Neuronal stem cell (in vitro differentiated cells): ENCODE data around the gene HS3ST5.

Experiments used
- DNase-seq: peaks from one replicate; pipeline ENCODE4 v3.0.0-alpha.2; 2013; ENCODE audit warnings: low spot score
- H2AFZ ChIP-seq: one replicate; pipeline ENCODE4 v1.6.1; 2013; ENCODE audit warnings: mild to moderate bottlenecking, low read length, inconsistent platforms
- H2AK5ac ChIP-seq: 2 replicates; pipeline ENCODE4 v1.6.1; 2013; ENCODE audit warnings: low read depth, mild to moderate bottlenecking, inconsistent platforms, low read length, moderate library complexity, mixed read lengths
- H2BK120ac ChIP-seq: 2 replicates; pipeline ENCODE4 v1.6.1; 2013; ENCODE audit warnings: low read depth, mild to moderate bottlenecking, inconsistent platforms, low read length, moderate library complexity, mixed read lengths
- H2BK12ac ChIP-seq: one replicate; pipeline ENCODE4 v1.6.1; 2013; ENCODE audit warnings: low read length, inconsistent platforms
- H2BK15ac ChIP-seq: 2 replicates; pipeline ENCODE4 v1.6.1; 2013; ENCODE audit warnings: mild to moderate bottlenecking, low read length, inconsistent platforms, mixed read lengths
- H2BK5ac ChIP-seq: one replicate; pipeline ENCODE4 v1.6.1; 2013; ENCODE audit warnings: inconsistent platforms, mild to moderate bottlenecking, low read length, moderate library complexity
- H3K14ac ChIP-seq: one replicate; pipeline ENCODE4 v1.6.1; 2013; ENCODE audit warnings: low read length, inconsistent platforms
- H3K18ac ChIP-seq: 2 replicates; pipeline ENCODE4 v1.6.1; 2013; ENCODE audit warnings: low read length, inconsistent platforms
- H3K23ac ChIP-seq: 2 replicates; pipeline ENCODE4 v1.6.1; 2013; ENCODE audit warnings: low read depth, mild to moderate bottlenecking, mixed read lengths, low read length, inconsistent platforms; ENCODE audit not compliant: poor library complexity
- H3K27ac ChIP-seq: replicated peaks from 3 replicates; pipeline ENCODE4 v1.5.1; 2013; ENCODE audit warnings: low read length, inconsistent platforms
- H3K27me3 ChIP-seq, 3 experiments: 2 replicates each; pipeline ENCODE4 v1.6.1; 2013; ENCODE audit warnings: low read length in 3 of 3, mild to moderate bottlenecking in 2 of 3, inconsistent platforms in 1 of 3, low read depth in 1 of 3, mixed read lengths in 1 of 3, moderate library complexity in 1 of 3; ENCODE audit not compliant: control insufficient read depth in 3 of 3, insufficient read depth in 3 of 3
- H3K36me3 ChIP-seq, 2 donors: replicated peaks in 1 of 2; 2 replicates each; pipeline ENCODE4 v1.6.1; 2013; ENCODE audit warnings: low read length in 2 of 2; ENCODE audit not compliant: control insufficient read depth in 2 of 2, insufficient read depth in 2 of 2
- H3K4ac ChIP-seq: 2 replicates; pipeline ENCODE4 v1.6.1; 2013; ENCODE audit warnings: inconsistent platforms, mild to moderate bottlenecking, low read length, moderate library complexity
- H3K4me1 ChIP-seq, 2 donors: 1 replicate in 1 of 2; 2 replicates in 1 of 2; pipeline ENCODE4 v1.6.1; 2013; ENCODE audit warnings: low read length in 2 of 2, low read depth in 1 of 2; ENCODE audit not compliant: control insufficient read depth in 2 of 2, insufficient read depth in 1 of 2
- H3K4me2 ChIP-seq: one replicate; pipeline ENCODE4 v1.6.1; 2013; ENCODE audit warnings: mild to moderate bottlenecking, low read length, inconsistent platforms; ENCODE audit not compliant: insufficient read depth, poor library complexity, severe bottlenecking
- H3K4me3 ChIP-seq, 2 donors: 2 replicates each; pipeline ENCODE4 v1.5.1; 2013; ENCODE audit warnings: low read length in 2 of 2, mild to moderate bottlenecking in 2 of 2, inconsistent platforms in 1 of 2, moderate library complexity in 1 of 2
- H3K79me1 ChIP-seq: one replicate; pipeline ENCODE4 v1.6.1; 2013; ENCODE audit warnings: low read depth, mild to moderate bottlenecking, inconsistent platforms, low read length, moderate library complexity
- H3K9ac ChIP-seq: one replicate; pipeline ENCODE4 v1.6.1; 2013; ENCODE audit warnings: mild to moderate bottlenecking, low read depth, low read length, inconsistent platforms; ENCODE audit not compliant: poor library complexity
- H3K9me3 ChIP-seq, 2 donors: replicated peaks in 1 of 2; 2 replicates each; pipeline versions ENCODE3 to v1.6.1; 2013; ENCODE audit warnings: low read length in 2 of 2, mild to moderate bottlenecking in 2 of 2, inconsistent platforms in 1 of 2, low read depth in 1 of 2, mixed read lengths in 1 of 2, moderate library complexity in 1 of 2; ENCODE audit not compliant: control insufficient read depth in 2 of 2, insufficient read depth in 1 of 2
- H4K8ac ChIP-seq: one replicate; pipeline ENCODE4 v1.6.1; 2013; ENCODE audit warnings: low read depth, mild to moderate bottlenecking, inconsistent platforms, low read length, moderate library complexity
- H4K91ac ChIP-seq: one replicate; pipeline ENCODE4 v1.6.1; 2013; ENCODE audit warnings: low read length, low read depth, mild to moderate bottlenecking, inconsistent platforms; ENCODE audit not compliant: poor library complexity
- WGBS, 2 donors: extraction: QIAGEN DNeasy Blood & Tissue Kit; methylation state at CpG; one replicate each; pipeline ENCODE4 v1.1.7; 2013; ENCODE audit warnings: missing lambda C conversion rate in 2 of 2, mixed read lengths in 1 of 2; ENCODE audit not compliant: insufficient read length in 2 of 2, insufficient replicate concordance in 1 of 2; ENCODE audit errors: extremely low coverage in 2 of 2; 5-methylcytosine and 5-hydroxymethylcytosine counted together

HS3ST5 gene

DNA sequence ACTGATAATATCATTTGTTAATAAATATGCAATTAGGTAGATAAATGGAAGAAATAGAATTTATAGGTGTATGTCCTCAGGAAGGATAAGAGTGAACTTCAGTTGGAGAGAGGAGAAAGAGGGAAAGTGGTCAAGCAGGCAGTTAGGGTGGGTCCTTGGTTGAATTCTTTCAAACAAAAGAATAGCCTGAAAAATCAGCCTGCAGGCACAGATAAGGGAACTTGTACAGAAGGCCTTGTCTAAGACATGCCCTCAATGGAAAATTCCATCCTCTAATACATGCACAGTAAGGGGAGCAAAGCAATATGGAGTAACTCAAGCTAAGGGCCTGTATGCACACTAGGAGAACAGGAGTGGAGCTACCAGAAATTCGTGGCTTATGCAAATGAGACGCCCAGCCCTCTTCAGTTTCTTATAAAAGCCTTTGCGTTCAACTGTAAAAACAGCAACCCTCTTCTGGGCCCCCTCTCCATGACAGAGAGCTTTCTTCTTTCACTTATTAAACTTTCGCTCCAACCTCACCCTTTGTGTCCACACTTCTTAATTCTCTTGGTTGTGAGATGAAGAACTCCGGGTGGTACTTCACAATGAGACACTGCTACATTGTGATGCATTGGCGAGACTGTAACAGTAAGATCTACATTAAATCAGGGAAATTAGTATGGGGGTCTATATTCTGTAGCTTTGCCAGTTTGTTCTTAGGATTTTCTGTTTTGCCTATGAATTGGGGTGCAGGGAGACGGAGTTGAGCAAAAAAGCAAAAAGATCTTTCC, 147.0 kb downstream of the HS3ST5 start:
- Histone ChIP-seq H3K27ac (no peak overlapping the region), H3K9me3 (no peaks in the 10 kb centered on the region), H2AFZ (peak overlapping the region; percentile 48), H2BK120ac (no peak overlapping the region), H2BK12ac (no peak overlapping the region), H3K4ac (no peak overlapping the region), H3K9ac (no peak overlapping the region), H2BK5ac (no peak overlapping the region), H3K79me1 (no peaks in the 10 kb centered on the region), H3K4me2 (no peak overlapping the region), H2AK5ac (no peak overlapping the region), H3K18ac (no peak overlapping the region), H3K36me3 (no peaks in the 10 kb centered on the region), H3K14ac (no peak overlapping the region), H3K4me3 (no peak overlapping the region), H4K91ac (no peak overlapping the region), H3K23ac (no peak overlapping the region), H3K27me3 (no peaks in the 10 kb centered on the region), H3K4me1 (peaks cover 6 to 12% of the 10 kb centered on the region in 2 donors), H4K8ac (no peak overlapping the region), H2BK15ac (no peak overlapping the region)
- no peak for DNase-seq
- no CpG with 5 or more reads among the region's 7 CpGs for WGBS, 2 donors

DNA sequence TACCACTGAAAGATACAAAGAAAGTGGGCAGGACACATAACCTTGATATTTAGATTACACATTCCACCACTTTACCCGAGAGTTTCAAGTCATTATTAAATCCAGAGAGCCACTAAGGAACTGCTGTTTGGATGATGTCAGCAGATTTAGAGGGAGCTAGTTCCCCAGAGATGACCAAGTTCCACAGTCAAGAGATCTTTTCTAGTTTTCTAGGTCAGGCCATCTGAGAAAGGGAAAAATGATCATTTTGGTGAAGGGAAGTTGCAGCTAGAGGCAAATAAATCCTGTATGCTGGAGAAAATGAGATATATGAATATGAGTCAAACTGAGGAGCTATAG, 147.8 kb downstream of the HS3ST5 start:
- no peak overlapping the region for H3K27ac ChIP-seq
- no CpG with 5 or more reads among the region's 1 CpG for WGBS, 2 donors

GRCh38 chr6:114194362-114195026, 148.3 kb downstream of the HS3ST5 start:
- H2BK5ac ChIP-seq, result no peak overlapping the region
- no peak overlapping the region for H3K9ac ChIP-seq
- WGBS, 2 donors, result no CpG with 5 or more reads among the region's 4 CpGs
- no peak overlapping the region for H2BK120ac ChIP-seq
- H2AFZ ChIP-seq, result peak overlapping the region; percentile 62
- no peak overlapping the region for H2BK12ac ChIP-seq
- H4K8ac ChIP-seq, result no peak overlapping the region
- no peak for DNase-seq
- H3K36me3 ChIP-seq, result no peaks in the 10 kb centered on the region
- H3K4me1 ChIP-seq, result peaks cover 6 to 12% of the 10 kb centered on the region in 2 donors
- no peak overlapping the region for H3K23ac ChIP-seq
- no peaks in the 10 kb centered on the region for H3K9me3 ChIP-seq
- no peak overlapping the region for H3K4ac ChIP-seq
- no peak overlapping the region for H4K91ac ChIP-seq
- H3K79me1 ChIP-seq, result no peaks in the 10 kb centered on the region
- no peak overlapping the region for H3K14ac ChIP-seq
- H3K4me3 ChIP-seq, result no peak overlapping the region
- H3K18ac ChIP-seq, result no peak overlapping the region
- no peak overlapping the region for H3K27ac ChIP-seq
- H3K4me2 ChIP-seq, result no peak overlapping the region
- H2BK15ac ChIP-seq, result no peak overlapping the region
- H2AK5ac ChIP-seq, result no peak overlapping the region
- no peaks in the 10 kb centered on the region for H3K27me3 ChIP-seq

More for the DNA sequence above, 147.8 kb downstream of the HS3ST5 start:
- Histone ChIP-seq H3K4ac (no peak overlapping the region), H3K4me3 (no peak overlapping the region), H2AK5ac (no peak overlapping the region), H2BK12ac (no peak overlapping the region), H3K36me3 (no peaks in the 10 kb centered on the region), H3K18ac (no peak overlapping the region), H3K14ac (no peak overlapping the region), H3K23ac (no peak overlapping the region), H2BK15ac (no peak overlapping the region), H3K79me1 (no peaks in the 10 kb centered on the region), H2BK120ac (no peak overlapping the region), H3K9me3 (no peaks in the 10 kb centered on the region), H4K91ac (no peak overlapping the region), H4K8ac (no peak overlapping the region), H3K9ac (no peak overlapping the region), H3K4me2 (no peak overlapping the region), H3K27me3 (no peaks in the 10 kb centered on the region), H2AFZ (no peak overlapping the region), H3K4me1 (peaks cover 6 to 12% of the 10 kb centered on the region in 2 donors), H2BK5ac (no peak overlapping the region)
- no peak for DNase-seq

GRCh38 chr6:114187563-114187962, 155.3 kb downstream of the HS3ST5 start:
- Histone ChIP-seq H3K4me2 (no peak overlapping the region), H4K8ac (no peak overlapping the region), H3K79me1 (no peaks in the 10 kb centered on the region), H2BK5ac (no peak overlapping the region), H3K18ac (no peak overlapping the region), H3K27ac (no peak overlapping the region), H3K14ac (no peak overlapping the region), H3K9ac (no peak overlapping the region), H3K4me1 (no peaks in the 10 kb centered on the region), H4K91ac (no peak overlapping the region), H2AFZ (no peak overlapping the region), H2BK120ac (no peak overlapping the region), H3K23ac (no peak overlapping the region), H3K36me3 (no peaks in the 10 kb centered on the region), H3K4ac (no peak overlapping the region), H2AK5ac (no peak overlapping the region), H3K4me3 (no peak overlapping the region), H2BK12ac (no peak overlapping the region), H3K9me3 (no peaks in the 10 kb centered on the region), H2BK15ac (no peak overlapping the region), H3K27me3 (no peaks in the 10 kb centered on the region)
- WGBS, 2 donors, result no CpG with 5 or more reads among the region's 4 CpGs
- no peak for DNase-seq
